ENCODE measurements around the gene SNAP29. TPM values are rescaled to one million over a fixed set of nuclear protein-coding genes. Genes with fewer than 3 reads are reported as not detected.

Gene SNAP29
- total RNA-seq, 1 donor from 2014 or later, result 22.8 TPM

GRCh38 chr22:20859615-20860014, 808 bp downstream of the SNAP29 start:
- ATAC-seq, result no peak
- intact Hi-C loops (cut with DNase I), result loop anchor here (10.0 kb wide), 1 partner anchor 55 kb away; the partner anchor contains the start of gene CRKL
- DNase-seq (ENCODE audit: missing footprints), result no peak

DNA sequence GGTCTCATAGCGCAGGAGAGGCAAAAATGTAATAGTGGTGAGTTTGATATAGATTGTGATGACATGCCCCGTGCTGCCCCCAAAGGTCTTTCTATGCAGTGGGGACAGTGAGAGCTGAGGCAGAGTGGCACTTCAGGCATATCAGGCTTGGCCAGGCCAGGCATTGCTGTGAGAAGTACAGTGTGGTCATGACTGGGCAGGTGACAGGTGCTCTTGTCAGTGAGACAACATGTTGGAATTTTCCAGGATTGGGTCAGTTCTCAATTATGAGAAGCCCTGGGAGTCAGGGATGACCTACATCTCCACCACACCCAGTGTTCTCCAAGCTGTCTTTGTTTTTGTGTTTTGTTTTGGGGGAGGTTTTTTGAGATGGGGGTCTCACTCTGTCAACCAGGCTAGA, 3.7 kb downstream of the SNAP29 start:
- DNase-seq (ENCODE audit: missing footprints) (no peak), ATAC-seq (no peak)
- intact Hi-C loops (cut with DNase I), result no loop called here

DNA sequence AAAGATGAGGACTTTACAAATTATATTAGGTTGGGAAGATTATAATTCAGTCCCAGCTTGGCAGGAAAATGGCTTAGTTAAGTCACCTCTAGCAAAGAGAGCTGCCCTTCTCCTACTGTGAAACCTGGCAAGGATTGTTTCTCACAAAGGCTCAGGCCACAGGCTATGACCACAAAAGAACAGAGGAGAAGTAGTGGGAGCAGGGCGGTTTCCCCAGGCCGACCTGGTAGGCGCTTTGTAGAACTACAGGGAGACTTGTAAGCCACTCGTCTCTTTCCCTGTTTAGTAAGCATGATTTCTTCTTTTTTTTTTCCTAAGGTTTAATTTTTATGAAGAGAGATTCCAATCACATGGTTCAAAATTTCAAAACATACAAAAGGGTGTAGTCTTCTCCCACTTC, 4.6 kb downstream of the SNAP29 start:
- DNase-seq (ENCODE audit: missing footprints), result no peak
- ATAC-seq, result no peak
- intact Hi-C loops (cut with DNase I), result no loop called here

DNA sequence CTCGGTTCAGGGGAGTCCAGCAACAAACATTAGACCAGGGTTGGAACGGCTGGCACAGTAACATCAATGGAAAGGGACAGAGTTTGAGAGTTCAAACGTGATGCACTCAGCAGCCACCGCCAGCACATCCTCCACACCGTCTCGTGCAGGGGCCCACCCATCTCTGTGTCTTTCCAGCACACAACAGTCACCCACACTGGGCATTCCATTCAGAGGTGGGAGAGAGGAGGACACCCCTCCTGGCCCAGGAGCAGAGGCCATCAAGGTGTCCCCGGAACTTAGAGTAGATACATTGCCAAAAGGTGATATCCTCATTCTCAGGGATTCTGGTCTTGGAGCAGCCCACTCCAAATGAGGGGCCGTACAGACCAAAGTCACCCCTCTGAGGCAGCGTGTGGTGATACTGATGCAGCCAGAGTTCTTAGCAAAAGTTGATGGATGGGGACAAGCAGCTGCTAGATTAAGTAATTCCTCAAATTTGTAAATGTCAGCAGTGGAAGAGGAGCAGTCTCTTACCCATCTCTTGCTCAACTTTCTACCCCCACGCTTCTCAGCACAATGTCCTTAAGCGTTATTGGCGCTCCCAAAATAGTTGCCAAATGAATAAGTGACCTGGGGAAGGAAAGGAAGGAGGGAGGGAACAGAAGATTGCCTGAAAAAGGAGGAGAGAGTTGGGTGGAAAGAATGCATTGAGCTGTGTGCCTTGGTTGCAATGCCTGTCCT, 5.5 kb downstream of the SNAP29 start:
- ATAC-seq (no peak), DNase-seq (ENCODE audit: missing footprints) (no peak)
- intact Hi-C loops (cut with DNase I), result no loop called here

GRCh38 chr22:20865331-20865730, 6.5 kb downstream of the SNAP29 start:
- DNase-seq (ENCODE audit: missing footprints) (no peak), ATAC-seq (no peak)
- intact Hi-C loops (cut with DNase I), result no loop called here

DNA sequence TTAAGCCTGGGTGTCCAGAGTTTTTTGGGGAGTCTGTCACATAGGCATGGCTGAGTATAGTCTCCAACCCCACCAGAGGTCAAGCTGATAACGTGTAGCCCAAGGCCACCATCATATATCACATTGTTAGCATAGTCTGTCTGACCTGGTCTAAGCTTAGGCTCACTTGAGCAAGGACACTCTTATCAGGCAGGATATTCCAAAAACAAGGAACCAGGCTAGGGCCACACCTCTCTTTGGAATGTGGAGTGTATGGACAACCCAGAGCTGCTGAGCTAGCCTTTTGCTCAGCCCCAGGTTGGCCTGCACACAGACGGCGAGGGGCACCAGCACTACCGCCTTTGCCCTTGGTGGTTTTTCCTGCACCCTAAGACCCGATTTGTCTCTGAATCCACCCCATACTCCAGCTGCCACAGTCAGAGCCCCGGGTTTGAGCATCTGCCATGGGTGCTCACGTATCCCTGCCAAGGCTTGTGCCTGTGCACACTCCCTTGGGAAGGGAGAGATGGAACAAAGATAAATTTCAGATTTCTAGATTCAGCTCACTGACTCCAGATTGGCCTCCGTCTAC, 7.2 kb downstream of the SNAP29 start:
- ATAC-seq (no peak), DNase-seq (ENCODE audit: missing footprints) (no peak)
- intact Hi-C loops (cut with DNase I), result no loop called here

- ATAC-seq (no peak), DNase-seq (ENCODE audit: missing footprints) (no peak)
- intact Hi-C loops (cut with DNase I), result no loop called here
Observed at GRCh38 chr22:20866736-20867135, 7.9 kb downstream of the SNAP29 start.

- DNase-seq (ENCODE audit: missing footprints), result no peak
- peak; percentile 86 for ATAC-seq
- intact Hi-C loops (cut with DNase I), result no loop called here
Observed at GRCh38 chr22:20867179-20868024, 8.6 kb downstream of the SNAP29 start.

GRCh38 chr22:20868025-20868962, 9.5 kb downstream of the SNAP29 start:
- DNase-seq (ENCODE audit: missing footprints), result no peak
- ATAC-seq, result no peak
- intact Hi-C loops (cut with DNase I), result no loop called here

DNA sequence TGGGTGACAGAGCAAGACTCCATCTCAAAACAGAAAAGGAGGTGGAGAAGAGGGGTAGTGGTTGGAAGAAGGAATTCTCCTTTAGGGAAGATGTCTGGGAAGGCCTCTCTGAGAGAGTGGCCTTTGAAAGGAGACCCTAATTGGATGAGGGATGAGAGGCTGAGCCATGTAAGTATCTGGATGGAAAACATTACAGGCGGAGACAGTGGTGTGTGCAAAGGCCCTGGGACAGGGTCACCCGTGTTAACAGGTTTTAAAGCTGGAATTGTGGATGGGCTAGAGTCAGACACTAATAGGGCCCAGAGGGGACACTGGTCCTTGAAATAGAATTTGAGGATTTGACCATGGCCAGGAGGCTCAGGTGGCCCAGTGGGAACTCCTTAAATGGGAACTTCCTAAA, 10.4 kb downstream of the SNAP29 start:
- no peak for ATAC-seq
- DNase-seq (ENCODE audit: missing footprints), result no peak
- intact Hi-C loops (cut with DNase I), result no loop called here

DNA sequence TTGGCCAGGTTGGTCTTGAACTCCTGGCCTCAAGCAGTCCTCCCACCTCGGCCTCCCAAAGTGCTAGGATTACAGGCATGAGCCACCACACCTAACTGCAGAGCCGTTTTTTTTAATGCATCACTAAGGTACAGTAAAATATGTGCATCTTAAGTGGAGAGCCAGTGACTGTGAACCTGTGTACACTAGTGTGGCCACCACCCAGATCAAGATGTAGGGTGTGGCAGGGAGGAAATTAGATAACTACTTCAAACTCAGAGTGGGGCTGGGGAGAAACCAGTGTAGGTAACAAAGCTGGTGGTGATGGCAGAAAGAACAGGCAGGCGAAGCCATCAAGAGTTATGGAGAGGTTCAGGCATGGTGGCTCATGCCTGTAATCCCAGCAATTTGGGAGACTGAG, 14.4 kb downstream of the SNAP29 start:
- DNase-seq (ENCODE audit: missing footprints) (no peak), ATAC-seq (no peak)
- intact Hi-C loops (cut with DNase I), result no loop called here

- no peak for ATAC-seq
- no peak for DNase-seq (ENCODE audit: missing footprints)
- intact Hi-C loops (cut with DNase I), result no loop called here
Observed at GRCh38 chr22:20875296-20875695, 16.5 kb downstream of the SNAP29 start.

- intact Hi-C loops (cut with DNase I), result no loop called here
- no peak for DNase-seq (ENCODE audit: missing footprints)
- no peak for ATAC-seq
Observed at GRCh38 chr22:20877715-20878114, 18.9 kb downstream of the SNAP29 start.

- ATAC-seq (no peak), DNase-seq (ENCODE audit: missing footprints) (no peak)
- intact Hi-C loops (cut with DNase I), result no loop called here
Observed at GRCh38 chr22:20881231-20881630, 22.4 kb downstream of the SNAP29 start.

DNA sequence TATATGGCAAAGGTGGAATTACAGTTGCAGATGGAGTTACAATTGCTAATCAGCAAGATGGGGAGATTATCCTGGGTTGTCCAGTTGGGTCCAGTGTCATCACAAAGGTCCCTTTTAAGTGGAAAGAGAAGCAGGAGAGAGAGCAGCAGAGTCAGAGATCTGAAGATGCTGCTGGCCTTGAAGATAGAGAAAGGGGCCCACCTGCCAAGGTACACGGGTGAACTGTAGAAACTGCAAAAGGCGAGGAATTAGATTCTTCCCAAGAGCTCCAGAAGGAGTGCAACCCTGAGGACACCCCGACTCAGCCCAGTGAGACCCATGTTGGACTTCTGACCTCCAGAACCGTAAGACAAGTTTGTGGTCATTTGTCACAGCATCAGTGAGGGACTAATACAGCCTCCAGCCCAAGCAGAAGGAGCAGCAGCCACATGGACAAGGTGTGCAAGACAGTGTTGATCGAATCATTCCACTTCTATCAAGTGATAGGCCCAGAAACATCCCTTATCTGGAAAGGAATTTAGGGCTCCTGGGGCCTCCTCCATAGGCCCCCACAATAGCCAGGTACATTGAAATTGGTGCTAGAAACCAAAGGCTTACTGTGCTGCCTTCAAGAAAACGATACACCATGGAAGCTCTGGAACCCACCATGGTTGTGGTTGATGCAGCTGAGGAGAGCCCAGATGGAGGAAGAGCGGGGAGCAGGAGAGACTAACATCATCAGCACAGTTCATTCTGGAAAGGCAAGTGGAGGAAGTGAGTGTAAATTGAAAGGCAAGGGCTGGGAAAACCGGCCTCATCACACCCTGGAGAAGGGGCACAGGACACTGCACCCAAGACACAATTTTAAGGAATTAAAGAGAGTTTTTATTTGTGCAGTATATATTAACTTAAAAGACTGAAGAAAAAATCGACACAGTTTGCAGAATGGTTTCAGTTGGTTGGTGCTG, 23.3 kb downstream of the SNAP29 start:
- no peak for ATAC-seq
- intact Hi-C loops (cut with DNase I), result no loop called here
- DNase-seq (ENCODE audit: missing footprints), result no peak

GRCh38 chr22:20882855-20883254, 24.0 kb downstream of the SNAP29 start:
- intact Hi-C loops (cut with DNase I), result no loop called here
- ATAC-seq (no peak), DNase-seq (ENCODE audit: missing footprints) (no peak)

DNA sequence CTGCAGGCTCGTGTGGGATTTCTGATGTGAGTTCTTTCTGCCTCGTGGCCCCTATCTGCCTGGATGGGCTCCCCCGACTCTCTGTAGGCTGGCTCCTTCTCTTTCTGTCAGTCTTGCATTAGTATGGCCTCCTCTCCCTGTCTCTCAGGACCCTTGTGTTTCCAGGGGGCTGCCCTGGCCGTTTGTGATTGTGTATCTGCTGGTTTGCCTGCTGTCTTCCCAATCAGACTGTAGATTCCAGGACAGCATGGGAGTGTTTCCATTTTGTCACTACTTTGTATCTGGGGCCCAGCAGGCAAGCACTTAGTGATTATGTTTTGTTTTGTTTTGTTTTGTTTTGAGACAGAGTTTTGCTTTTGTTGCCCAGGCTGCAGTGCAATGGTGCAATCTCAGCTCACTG, 25.6 kb downstream of the SNAP29 start:
- no peak for DNase-seq (ENCODE audit: missing footprints)
- no peak for ATAC-seq
- intact Hi-C loops (cut with DNase I), result loop anchor here (2.0 kb wide), 1 partner anchor 32 kb away; the partner anchor contains the start of gene CRKL
